Measurements from ENCODE around the gene DYRK1B. TPM values are rescaled to one million over a fixed set of nuclear protein-coding genes. Genes with fewer than 3 reads are reported as not detected.

The DYRK1B gene
- total RNA-seq, 1 donor from 2014 or later, result 7.8 TPM

DNA sequence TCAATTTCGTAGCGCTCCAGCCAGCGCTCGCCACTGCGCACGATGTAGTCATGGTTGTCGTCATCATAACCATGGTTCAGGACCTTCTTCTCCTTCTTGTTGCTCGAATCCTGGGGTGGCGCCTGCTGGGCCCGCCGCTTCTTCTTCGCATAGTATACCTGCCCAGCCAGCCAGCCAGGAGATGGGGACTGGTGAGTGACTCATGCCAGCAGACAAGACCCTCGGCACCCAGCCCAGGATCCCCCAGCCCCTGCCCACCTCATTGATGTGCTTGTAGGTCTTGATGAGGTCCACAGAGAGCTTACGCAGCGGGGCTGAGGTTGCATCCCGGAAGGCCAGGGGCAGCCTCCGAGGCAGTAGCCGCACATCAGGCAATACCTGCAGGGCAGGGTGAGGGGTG is 3.6 kb downstream of the DYRK1B start:
- H3K4me2 ChIP-seq, result no peak overlapping the region
- TF ChIP-seq EZH2 (IDR thresholded peaks at IDR 0.05) (no peak), EZH2phosphoT487 (IDR thresholded peaks at IDR 0.05) (no peak)
- TF ChIP-seq, protein P1, sequence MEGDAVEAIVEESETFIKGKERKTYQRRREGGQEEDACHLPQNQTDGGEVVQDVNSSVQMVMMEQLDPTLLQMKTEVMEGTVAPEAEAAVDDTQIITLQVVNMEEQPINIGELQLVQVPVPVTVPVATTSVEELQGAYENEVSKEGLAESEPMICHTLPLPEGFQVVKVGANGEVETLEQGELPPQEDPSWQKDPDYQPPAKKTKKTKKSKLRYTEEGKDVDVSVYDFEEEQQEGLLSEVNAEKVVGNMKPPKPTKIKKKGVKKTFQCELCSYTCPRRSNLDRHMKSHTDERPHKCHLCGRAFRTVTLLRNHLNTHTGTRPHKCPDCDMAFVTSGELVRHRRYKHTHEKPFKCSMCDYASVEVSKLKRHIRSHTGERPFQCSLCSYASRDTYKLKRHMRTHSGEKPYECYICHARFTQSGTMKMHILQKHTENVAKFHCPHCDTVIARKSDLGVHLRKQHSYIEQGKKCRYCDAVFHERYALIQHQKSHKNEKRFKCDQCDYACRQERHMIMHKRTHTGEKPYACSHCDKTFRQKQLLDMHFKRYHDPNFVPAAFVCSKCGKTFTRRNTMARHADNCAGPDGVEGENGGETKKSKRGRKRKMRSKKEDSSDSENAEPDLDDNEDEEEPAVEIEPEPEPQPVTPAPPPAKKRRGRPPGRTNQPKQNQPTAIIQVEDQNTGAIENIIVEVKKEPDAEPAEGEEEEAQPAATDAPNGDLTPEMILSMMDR (IDR thresholded peaks at IDR 0.05), result no peak
- no peaks in the 10 kb centered on the region for H3K9me3 ChIP-seq (ENCODE audit: low read depth)
- no peak overlapping the region for H3K4me3 ChIP-seq
- H3K27ac ChIP-seq, result no peak overlapping the region
- no peaks in the 10 kb centered on the region for H3K27me3 ChIP-seq
- H3K79me2 ChIP-seq (ENCODE audit: low read depth), result peaks cover 33% of the 10 kb centered on the region
- peaks cover 10% of the 10 kb centered on the region for H3K36me3 ChIP-seq
- H3F3A ChIP-seq (ENCODE audit: low read depth), result peaks cover 15% of the 10 kb centered on the region
- Mint-ChIP-seq H3K36me3 (peaks cover 40% of the 10 kb centered on the region), H3K9me3 (no peaks in the 10 kb centered on the region), H3K27ac (no peak overlapping the region), H3K4me1 (peaks cover 23% of the 10 kb centered on the region), H3K27me3 (ENCODE audit: insufficient read depth, low read depth) (peaks cover 18% of the 10 kb centered on the region), H3K4me3 (peak overlapping the region; percentile 13)
- H3K4me1 ChIP-seq, result peaks cover 6% of the 10 kb centered on the region
- no peak overlapping the region for H3K9ac ChIP-seq
- DNase-seq (ENCODE audit: low spot score), result no peak
- no peak overlapping the region for H2AFZ ChIP-seq (replicated peaks)
- H4K20me1 ChIP-seq (ENCODE audit: low read depth), result no peaks in the 10 kb centered on the region

DNA sequence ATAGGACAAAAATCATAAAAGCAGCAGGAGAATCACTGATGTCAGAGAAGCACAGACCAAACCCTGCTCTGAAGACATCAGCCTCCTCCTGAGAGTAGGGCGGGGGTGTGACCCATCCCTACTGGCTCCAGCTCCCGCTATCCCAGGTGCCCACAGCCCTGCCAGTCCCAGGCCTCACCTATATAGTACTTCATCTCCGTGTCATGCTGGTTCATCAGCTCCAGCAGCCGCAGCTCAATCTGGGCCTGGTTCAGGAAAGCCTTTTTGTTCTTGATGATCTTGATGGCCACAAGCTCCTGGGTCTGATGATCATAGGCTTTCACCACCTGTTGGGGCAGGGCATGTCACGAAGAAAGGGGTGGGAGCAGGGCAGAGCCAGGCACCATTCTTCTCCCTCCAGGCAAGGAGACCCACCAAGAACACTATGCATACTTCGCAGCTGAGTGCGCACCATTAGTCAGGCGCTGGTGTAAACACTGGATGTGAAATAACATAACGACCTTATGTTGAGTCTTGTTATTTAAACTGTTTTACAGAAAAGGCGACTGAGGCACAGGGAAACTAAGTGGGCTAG is 4.2 kb downstream of the DYRK1B start:
- no peak for DNase-seq (ENCODE audit: low spot score)
- H3K4me2 ChIP-seq, result no peak overlapping the region
- H3F3A ChIP-seq (ENCODE audit: low read depth), result peaks cover 15% of the 10 kb centered on the region
- H3K4me1 ChIP-seq, result peaks cover 6% of the 10 kb centered on the region
- peaks cover 33% of the 10 kb centered on the region for H3K79me2 ChIP-seq (ENCODE audit: low read depth)
- H3K27me3 ChIP-seq, result no peaks in the 10 kb centered on the region
- H3K36me3 Mint-ChIP-seq, result peaks cover 40% of the 10 kb centered on the region
- H3K4me3 ChIP-seq, result no peak overlapping the region
- H4K20me1 ChIP-seq (ENCODE audit: low read depth), result no peaks in the 10 kb centered on the region
- H2AFZ ChIP-seq (replicated peaks), result no peak overlapping the region
- no peak overlapping the region for H3K27ac Mint-ChIP-seq
- H3K9me3 Mint-ChIP-seq, result no peaks in the 10 kb centered on the region
- TF ChIP-seq EZH2phosphoT487 (IDR thresholded peaks at IDR 0.05), result no peak
- no peak for TF ChIP-seq EZH2 (IDR thresholded peaks at IDR 0.05)
- TF ChIP-seq, protein P1 (IDR thresholded peaks at IDR 0.05), result no peak
- peaks cover 18% of the 10 kb centered on the region for H3K27me3 Mint-ChIP-seq (ENCODE audit: insufficient read depth, low read depth)
- H3K27ac ChIP-seq, result no peak overlapping the region
- peak overlapping the region; percentile 13 for H3K4me3 Mint-ChIP-seq
- H3K9ac ChIP-seq, result no peak overlapping the region
- H3K36me3 ChIP-seq, result peaks cover 10% of the 10 kb centered on the region
- H3K4me1 Mint-ChIP-seq, result peaks cover 23% of the 10 kb centered on the region
- H3K9me3 ChIP-seq (ENCODE audit: low read depth), result no peaks in the 10 kb centered on the region

DNA sequence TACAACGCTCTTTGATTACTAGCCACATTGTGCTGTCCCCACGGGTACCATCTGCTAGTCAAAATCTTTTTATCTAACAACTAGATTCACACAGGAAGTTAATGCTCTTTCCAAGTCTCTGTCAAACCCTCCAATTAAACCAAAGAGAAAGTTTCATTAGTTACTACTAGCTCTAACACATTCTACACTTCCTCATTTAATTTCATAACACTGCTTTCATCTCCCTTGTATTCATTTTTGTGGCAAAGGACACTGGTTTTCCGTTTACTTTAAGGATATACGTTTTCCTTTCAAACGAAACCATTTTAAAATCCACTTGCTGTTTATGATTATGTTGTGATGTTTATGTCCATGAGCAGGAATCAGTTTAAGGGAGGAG is 5.3 kb downstream of the DYRK1B start:
- Histone ChIP-seq H2AFZ (replicated peaks) (no peak overlapping the region), H3K4me1 (peaks cover 6% of the 10 kb centered on the region), H3K9me3 (ENCODE audit: low read depth) (no peaks in the 10 kb centered on the region), H3K27me3 (no peaks in the 10 kb centered on the region), H3F3A (ENCODE audit: low read depth) (peaks cover 11% of the 10 kb centered on the region), H3K79me2 (ENCODE audit: low read depth) (peaks cover 36% of the 10 kb centered on the region), H3K4me3 (no peak overlapping the region), H4K20me1 (ENCODE audit: low read depth) (peaks cover 2% of the 10 kb centered on the region), H3K36me3 (peaks cover 10% of the 10 kb centered on the region), H3K9ac (no peak overlapping the region), H3K27ac (no peak overlapping the region), H3K4me2 (no peak overlapping the region)
- Mint-ChIP-seq H3K27me3 (ENCODE audit: insufficient read depth, low read depth) (peaks cover 18% of the 10 kb centered on the region), H3K4me1 (peaks cover 19% of the 10 kb centered on the region), H3K9me3 (no peaks in the 10 kb centered on the region), H3K4me3 (peak overlapping the region; percentile 8), H3K27ac (no peak overlapping the region), H3K36me3 (peaks cover 38% of the 10 kb centered on the region)
- no peak for TF ChIP-seq EZH2 (IDR thresholded peaks at IDR 0.05)
- TF ChIP-seq, protein P1 (IDR thresholded peaks at IDR 0.05), result no peak
- no peak for TF ChIP-seq EZH2phosphoT487 (IDR thresholded peaks at IDR 0.05)
- no peak for DNase-seq (ENCODE audit: low spot score)

Data from neural progenitor cell (in vitro differentiated cells).